AG04450 (cell line): ENCODE data around the gene GHRH. TPM values are rescaled to one million over a fixed set of nuclear protein-coding genes. Genes with fewer than 3 reads are reported as not detected.
A peak's percentile ranks its signal among the peaks of the same experiment; 100 is the strongest.

Source experiments
- CTCF ChIA-PET: fragments of 300-600, 350-600 bp; formaldehyde crosslinking; extraction: SDS; loops from one replicate; lab custom pipeline; 2022; ENCODE audit warnings: antibody characterized with exemption, inconsistent platforms; lab: Charles Lee
- POLR2A ChIA-PET: fragments of 350-600 bp; formaldehyde crosslinking; extraction: SDS; loops from one replicate; lab custom pipeline; 2021; ENCODE audit warnings: antibody characterized with exemption, inconsistent platforms; lab: Yijun Ruan, JAX
- DNase-seq: peaks from one replicate; pipeline ENCODE4 v3.0.0-alpha.2; 2011; ENCODE audit warnings: low read depth, low spot score
- H3K27ac ChIP-seq: one replicate; pipeline ENCODE4 v1.5.1; 2012; ENCODE audit warnings: low read depth, low read length, control low read depth
- H3K27me3 ChIP-seq: one replicate; pipeline ENCODE4 v1.6.0; 2012; ENCODE audit warnings: low read length; ENCODE audit not compliant: control insufficient read depth, insufficient read depth
- H3K4me3 ChIP-seq: 2 replicates; pipeline ENCODE4 v1.5.1; 2011; ENCODE audit warnings: mild to moderate bottlenecking, low read depth, low read length, control low read depth
- H3K9me3 ChIP-seq: 2 replicates; pipeline ENCODE4 v1.5.1; 2012; ENCODE audit warnings: low read length; ENCODE audit not compliant: control insufficient read depth, insufficient read depth
- CTCF ChIP-seq: IDR thresholded peaks from 2 replicates; pipeline ENCODE4 v1.5.1; 2011; ENCODE audit warnings: low read depth, low read length, control low read depth, inconsistent platforms
- polyA plus RNA-seq: library from polyadenylated mRNA; depleted of rRNA; stranded (reverse); fragments of >200 nt; gene quantifications from 2 replicates; pipeline ENCODE4 v1.2.3, GENCODE V29; 2011

Gene GHRH
- polyA plus RNA-seq, 1 experiment, result not detected

- TF ChIP-seq CTCF, result no peak
- ChIA-PET CTCF (interaction anchor here (0.6 kb wide), 1 partner anchor 102 kb away, joined by 3 read pairs; no protein-coding TSS in a partner anchor), POLR2A (interaction anchor here (0.7 to 1.5 kb wide), 4 partner anchors 18 to 223 kb away, joined by 4 to 6 read pairs (median 4); no protein-coding TSS in a partner anchor)
- Histone ChIP-seq H3K9me3 (peaks cover 2% of the 10 kb centered on the region; the same call in 1 of the 2 replicates), H3K27ac (peak overlapping the region; percentile 83), H3K27me3 (no peaks in the 10 kb centered on the region), H3K4me3 (no peak overlapping the region)
- DNase-seq, result no peak
Measured at GRCh38 chr20:37294262-37294981, 32.8 kb upstream of the GHRH start.

GRCh38 chr20:37293301-37293943 is 31.8 kb upstream of the GHRH start:
- H3K27ac ChIP-seq, result peak overlapping the region; percentile 69
- no peak overlapping the region for H3K4me3 ChIP-seq
- H3K9me3 ChIP-seq, result peaks cover 2% of the 10 kb centered on the region; the same call in 1 of the 2 replicates
- POLR2A ChIA-PET, result no interaction called here
- CTCF ChIA-PET, result interaction anchor here (1.5 kb wide), 1 partner anchor 11 kb away, joined by 4 read pairs; no protein-coding TSS in a partner anchor
- no peak for TF ChIP-seq CTCF
- DNase-seq, result no peak
- no peaks in the 10 kb centered on the region for H3K27me3 ChIP-seq

- H3K27me3 ChIP-seq, result no peaks in the 10 kb centered on the region
- TF ChIP-seq CTCF, result no peak
- H3K9me3 ChIP-seq, result peaks cover 2% of the 10 kb centered on the region; the same call in 1 of the 2 replicates
- POLR2A ChIA-PET, result interaction anchor here (0.6 kb wide), 1 partner anchor 36 kb away, joined by 7 read pairs; no protein-coding TSS in a partner anchor
- CTCF ChIA-PET, result interaction anchor here (0.8 kb wide), 1 partner anchor 100 kb away, joined by 3 read pairs; no protein-coding TSS in a partner anchor
- no peak for DNase-seq
- no peak overlapping the region for H3K27ac ChIP-seq
- H3K4me3 ChIP-seq, result no peak overlapping the region
Measured at GRCh38 chr20:37291724-37292126, 30.1 kb upstream of the GHRH start.

GRCh38 chr20:37290158-37290810 is 28.7 kb upstream of the GHRH start:
- Histone ChIP-seq H3K9me3 (peaks cover 2% of the 10 kb centered on the region; the same call in 1 of the 2 replicates), H3K27me3 (peaks cover 3% of the 10 kb centered on the region), H3K27ac (no peak overlapping the region), H3K4me3 (peak overlapping the region; percentile 86)
- no peak for DNase-seq
- ChIA-PET CTCF (interaction anchor here (2.1 kb wide), 1 partner anchor 95 kb away, joined by 6 read pairs; no protein-coding TSS in a partner anchor), POLR2A (interaction anchor here (0.9 to 1.8 kb wide), 4 partner anchors 13 to 111 kb away, joined by 3 to 7 read pairs (median 4); partner anchors contain the start of genes MROH8 and RPN2)
- no peak for TF ChIP-seq CTCF
